HG02588 (cell line): ENCODE data around the gene CFAP65.

Experiments
- ATAC-seq: cut with Tn5 transposase; IDR thresholded peaks from one replicate; pipeline ENCODE4 v1.9.1; 2021; ENCODE audit warnings: mild to moderate bottlenecking, moderate library complexity; ENCODE audit not compliant: unreplicated experiment

CFAP65 gene

GRCh38 chr2:219041252-219041651 is at the start of gene CFAP65:
TSS of gene CFAP65 (minus strand) at chr2:219041516. CDS start at chr2:219039048, 2,468 bp downstream.
- no peak for ATAC-seq

DNA sequence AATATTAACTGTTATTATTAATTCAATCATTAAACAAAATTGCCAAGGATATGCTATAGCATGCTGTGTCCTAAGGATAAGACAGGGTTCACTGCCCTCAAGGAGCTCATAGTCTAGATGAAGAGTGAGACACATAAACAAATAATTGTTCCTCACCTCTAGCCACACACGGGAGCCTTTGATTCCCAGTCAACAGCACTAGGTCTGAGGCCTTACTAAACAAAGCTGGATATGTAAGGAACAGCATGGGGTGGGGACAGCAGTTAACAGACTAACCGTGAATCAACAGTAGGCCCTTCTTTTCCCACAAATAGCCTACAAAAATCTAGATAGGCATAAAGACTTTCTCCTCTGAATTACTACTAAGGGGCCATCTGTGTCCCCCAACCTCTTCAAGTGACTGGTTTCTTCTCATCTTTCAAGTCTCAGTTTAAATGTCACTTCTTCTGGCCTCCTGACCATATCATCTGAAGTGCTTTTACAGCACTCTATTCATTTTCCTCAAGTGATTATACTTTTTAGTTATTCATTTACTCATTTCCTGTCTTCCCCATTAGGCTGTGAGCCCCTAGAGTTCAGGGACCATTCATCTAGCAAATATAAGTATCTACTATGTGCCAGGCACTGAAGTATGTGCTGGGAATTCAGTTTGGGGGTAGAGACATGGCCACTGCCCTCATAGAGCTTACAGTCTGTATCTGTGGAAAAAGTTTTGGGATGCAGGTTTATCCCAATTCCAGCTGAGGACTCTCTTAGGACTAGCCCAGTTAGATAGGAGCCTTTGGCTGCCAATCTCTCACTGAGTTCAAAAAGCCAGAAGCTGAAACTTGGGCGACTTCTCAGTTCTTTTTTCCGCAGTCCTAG is 49.4 kb upstream of the CFAP65 start:
- ATAC-seq: no peak

- ATAC-seq: no peak
These were observed 48.0 kb upstream of the CFAP65 start for GRCh38 chr2:219089330-219089729.

DNA sequence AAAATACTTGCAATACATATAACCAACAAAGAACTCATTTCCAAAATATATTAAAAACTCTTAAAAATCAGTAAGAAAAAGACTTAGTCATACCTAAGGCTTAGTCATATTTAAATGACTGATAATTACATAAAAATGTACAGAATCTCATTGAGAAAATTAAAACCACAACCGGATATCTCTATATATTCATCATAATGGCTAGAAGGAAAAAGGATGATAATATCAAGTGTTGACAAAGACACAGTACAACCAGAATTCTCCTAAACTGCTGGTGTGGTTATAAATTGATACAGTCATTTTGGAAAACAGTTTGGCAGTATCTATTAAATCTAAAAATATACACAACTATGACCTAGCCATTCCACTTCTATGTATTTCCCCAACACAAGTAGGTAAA is 46.5 kb upstream of the CFAP65 start:
- no peak for ATAC-seq

DNA sequence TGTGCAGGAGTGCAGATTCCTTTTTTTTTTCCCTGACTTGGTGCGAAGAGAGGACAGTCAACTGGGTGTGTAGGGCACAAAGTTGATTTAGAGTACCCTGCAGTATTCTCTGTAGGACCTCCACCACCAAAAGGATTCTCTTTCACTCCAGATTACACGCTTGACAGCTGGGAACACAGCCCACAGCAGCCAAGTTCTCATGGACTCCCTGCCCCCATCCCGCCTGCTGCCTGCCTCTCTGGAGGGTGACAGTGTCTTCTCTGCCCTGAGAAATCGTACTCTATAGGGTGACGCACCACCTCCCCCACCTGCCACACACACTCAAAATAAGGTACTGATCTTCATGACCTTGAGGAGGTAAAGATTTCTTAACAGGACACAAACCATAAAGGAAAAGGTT is 46.0 kb upstream of the CFAP65 start:
- ATAC-seq: no peak

DNA sequence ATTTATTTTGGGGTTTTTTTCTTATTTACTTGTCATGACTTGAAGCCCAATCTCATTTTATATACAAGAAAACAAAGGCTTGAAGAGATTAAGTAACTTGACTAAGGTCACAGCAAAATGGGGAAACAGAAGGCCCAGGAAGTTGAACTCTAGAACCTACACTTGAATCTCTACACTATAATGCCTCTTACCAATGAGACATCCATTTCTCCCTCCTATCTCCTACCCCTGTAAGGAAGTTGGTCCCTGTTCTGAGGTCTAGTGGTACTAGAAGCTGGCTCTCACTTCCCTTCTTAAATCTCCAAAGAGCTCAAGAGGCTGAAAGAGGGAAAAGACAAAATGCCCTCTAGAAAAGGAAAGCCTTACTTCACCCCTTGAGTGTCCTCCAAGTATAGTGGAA is 44.9 kb upstream of the CFAP65 start:
- no peak for ATAC-seq

GRCh38 chr2:219084791-219085190 is 43.5 kb upstream of the CFAP65 start:
- ATAC-seq: no peak

DNA sequence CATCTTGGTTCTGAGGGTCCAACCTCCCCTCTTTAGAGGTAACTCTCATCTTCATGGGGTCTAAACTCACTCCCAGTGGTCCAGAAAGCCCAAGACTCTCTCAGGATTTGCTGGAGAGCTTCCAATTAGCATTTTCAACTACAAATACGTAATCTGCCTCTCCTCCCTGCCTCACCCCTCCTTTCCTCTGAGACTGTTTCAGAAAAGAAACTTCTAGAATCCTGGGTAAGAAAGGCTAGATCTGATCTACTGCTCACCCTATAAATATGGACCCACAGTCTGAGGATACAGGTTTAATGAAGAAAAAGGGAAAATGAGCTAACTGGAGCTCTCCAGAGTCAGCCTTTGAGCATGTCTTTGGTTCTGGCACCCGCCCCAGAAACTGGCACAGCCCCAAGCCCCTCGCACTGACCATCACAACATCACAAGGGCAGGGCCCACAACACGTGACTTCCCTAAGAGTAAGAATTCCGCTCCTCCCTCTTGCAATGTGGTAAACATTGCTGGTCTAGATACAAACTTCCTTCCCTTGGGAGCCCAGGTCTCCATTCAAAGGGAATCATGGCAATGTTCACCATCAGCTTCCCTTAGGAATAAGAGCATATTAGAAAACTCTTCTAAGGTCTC is 41.1 kb upstream of the CFAP65 start:
- no peak for ATAC-seq

DNA sequence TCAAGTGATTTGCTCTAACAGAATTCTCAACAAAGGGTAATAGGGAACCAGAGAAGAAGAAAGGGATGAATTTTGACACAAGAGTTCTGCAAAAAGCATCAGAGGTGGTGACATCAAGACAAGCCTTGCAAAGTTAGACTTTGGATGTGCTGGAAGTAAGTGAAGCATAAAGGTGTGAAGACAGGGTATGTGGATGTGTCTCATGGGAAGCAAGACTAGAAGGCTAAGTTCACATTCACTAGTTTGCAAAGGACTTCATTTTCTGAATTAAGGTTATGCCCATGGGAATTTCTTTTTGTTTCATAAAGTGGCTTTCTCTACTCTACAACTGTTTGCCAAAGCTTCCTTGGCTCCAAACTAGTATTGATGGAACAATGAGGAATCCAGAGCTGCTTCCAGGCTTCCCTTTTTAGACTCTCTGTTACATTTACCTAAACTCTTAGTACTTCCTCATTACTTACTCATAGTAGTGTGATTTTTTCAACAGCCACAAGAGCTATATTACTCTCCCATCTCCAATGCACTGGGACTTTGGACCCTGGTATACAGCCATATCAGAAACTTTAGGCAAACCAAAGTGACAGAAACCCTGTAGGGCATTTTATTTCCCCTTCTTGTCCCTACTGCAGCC is 40.5 kb upstream of the CFAP65 start:
- ATAC-seq: no peak

DNA sequence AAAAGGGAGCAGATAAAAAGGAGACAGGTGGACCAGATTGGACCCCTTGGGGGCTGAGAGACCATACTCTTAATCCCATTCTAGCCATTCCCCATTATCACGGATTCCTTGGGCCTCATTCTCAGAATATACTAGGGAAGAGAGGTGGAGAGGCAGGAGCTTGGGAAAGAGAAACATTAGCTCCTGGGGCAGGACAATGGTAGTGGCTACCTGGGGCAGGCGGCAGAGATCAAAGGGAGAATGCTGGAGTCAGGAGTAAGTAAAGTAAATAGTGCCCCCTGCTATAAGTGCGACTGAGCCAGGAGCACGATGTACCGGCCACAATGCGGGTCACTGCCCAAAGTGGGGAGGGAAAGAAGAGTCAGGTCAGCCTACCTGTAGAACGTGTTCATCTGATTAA is 39.8 kb upstream of the CFAP65 start:
- no peak for ATAC-seq

DNA sequence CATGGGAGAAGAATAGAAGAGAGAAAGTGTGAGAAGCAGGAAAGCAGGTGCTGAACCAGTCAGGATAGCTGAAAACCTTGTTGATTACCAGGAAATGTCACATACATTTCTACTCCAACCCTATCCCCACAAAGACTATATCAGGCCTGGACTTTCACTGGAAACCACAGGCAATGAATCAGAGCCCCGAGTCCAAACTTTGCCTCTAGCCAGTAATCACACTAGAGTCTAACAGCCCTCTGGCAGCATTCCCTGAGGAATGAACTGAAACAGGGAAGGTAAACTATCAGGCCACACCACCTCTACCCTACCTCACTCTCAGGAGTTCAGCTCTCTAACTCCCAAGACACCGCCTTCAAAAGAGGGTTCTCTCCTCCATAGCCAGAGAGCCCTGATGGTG is 38.1 kb upstream of the CFAP65 start:
- ATAC-seq: no peak

GRCh38 chr2:219078951-219079350 is 37.6 kb upstream of the CFAP65 start:
- ATAC-seq: no peak

- no peak for ATAC-seq
These were observed 36.8 kb upstream of the CFAP65 start for GRCh38 chr2:219078126-219078525.

GRCh38 chr2:219076253-219076652 is 34.9 kb upstream of the CFAP65 start:
- ATAC-seq: no peak

GRCh38 chr2:219073413-219074129 is 32.3 kb upstream of the CFAP65 start:
- no peak for ATAC-seq

DNA sequence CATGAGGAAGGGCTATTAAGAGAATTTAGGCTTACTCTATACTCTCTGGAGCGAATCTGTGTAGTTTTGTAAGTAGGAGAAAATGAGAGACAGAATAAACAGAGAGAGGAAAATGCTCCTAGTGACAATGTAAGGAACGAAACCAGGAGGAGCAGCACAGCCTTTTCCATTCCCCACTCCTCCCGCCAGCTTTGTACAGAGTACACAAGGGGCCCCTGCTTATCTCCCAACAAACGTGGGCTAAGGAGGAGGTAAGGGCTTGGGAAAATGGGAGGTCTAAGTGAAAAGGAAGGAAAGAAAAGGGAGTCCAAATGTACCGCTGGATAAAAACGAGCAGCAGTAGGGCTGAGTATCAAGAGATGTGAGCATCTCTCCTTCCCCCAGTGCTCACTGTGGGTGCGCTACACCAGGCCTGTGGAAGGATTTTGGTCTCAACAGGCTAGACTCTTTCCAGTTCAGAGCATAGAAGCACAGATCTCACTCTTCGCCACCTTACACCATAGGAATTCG is 31.5 kb upstream of the CFAP65 start:
- ATAC-seq: no peak

DNA sequence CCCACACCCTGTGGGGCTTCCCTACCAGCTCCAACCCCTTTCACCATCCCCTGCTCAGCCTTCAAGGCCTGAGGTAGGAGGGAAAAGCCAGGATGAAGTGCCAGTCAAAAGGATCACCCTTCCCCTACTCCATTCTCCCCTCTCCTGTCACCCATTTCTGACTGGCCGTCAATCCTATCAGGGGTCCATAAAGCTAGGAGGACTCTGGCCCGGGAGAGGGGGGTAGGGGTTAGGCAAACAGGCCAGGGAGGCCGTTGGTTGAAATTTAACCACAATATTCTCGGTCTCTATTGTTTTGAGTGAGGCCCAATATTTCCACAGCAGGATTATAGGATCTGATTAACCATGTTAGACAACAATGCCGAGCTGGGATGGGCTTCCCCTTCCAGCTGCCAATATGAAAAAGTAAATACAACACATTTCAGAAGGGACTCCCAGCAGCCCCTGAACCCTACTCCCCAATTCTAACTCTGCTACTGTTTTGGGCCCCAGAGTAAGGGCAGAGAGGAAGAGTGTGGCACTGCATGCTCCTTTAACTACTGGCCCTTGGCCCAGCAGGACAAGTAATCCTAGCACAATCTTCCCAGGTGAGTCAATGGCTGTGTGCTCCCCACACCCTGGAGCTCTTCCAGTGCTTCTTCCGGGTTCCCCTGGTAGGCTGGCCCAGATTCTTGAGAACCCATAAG is 30.0 kb upstream of the CFAP65 start:
- no peak for ATAC-seq

- ATAC-seq: no peak
These were observed 24.2 kb upstream of the CFAP65 start for GRCh38 chr2:219065484-219065883.

DNA sequence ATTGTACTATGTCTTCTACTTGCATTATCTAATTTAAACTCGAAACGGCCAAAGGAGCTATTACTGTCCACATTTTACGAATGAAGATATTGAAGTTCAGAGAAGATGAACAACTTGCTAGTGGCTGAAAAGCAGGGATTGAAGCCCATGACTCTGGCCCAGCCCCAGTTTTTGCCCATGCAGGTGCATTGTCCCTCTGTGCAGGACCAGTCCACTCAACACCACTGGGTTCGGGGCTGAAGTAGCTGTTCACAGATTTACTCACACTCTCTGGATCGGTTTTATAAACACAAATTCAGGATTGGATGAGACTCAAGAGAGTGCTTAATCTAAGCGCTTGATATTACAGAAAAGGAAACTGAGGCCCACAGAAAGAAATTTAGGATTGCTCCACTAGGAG is 20.8 kb upstream of the CFAP65 start:
- ATAC-seq: no peak
